ENCODE results near the gene ANXA9. TPM values are rescaled to one million over a fixed set of nuclear protein-coding genes. Genes with fewer than 3 reads are reported as not detected.

ANXA9 gene
- total RNA-seq, 4 donors from 2014 or later = 0.31 TPM; not detected in 3

DNA sequence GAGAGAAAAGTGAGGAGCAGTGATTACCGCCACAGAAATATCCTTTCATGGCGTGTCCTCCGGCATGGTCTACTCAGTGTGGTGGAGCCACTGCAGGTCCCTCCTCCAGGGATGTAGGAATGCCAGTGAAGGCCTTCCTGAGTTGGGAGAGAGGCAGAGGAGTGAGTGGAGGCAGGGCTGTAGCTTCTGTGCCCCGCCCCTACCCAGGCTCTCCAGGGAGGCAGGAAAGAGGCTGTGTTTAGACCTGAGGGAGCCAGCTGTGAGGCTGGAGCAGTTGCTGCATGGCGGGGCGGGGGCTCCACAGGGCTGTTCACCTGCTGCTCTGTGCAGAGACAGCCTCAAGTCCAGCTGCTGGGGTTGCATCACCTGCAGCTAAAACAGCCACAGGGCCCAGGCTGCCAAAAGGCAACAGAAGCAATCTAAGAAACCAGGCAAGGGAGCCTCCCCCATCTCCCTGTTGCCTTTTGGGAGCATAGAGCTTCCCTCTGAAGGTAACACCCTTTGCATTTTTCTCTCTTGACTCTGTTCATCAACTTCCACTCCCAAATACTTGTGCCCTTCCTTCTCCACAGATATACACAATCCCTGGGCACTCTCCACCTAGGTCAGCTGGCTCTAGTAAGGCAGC lies 801 bp upstream of the ANXA9 start:
- no peak for ATAC-seq
- H3K27ac ChIP-seq = no peak overlapping the region
- H3K4me1 ChIP-seq = peaks cover 0 to 50% (median 5%) of the 10 kb centered on the region in 3 donors
- H3K9me3 ChIP-seq = no peaks in the 10 kb centered on the region
- H3K27me3 ChIP-seq = no peaks in the 10 kb centered on the region
- WGBS, 2 donors (ENCODE audit: low coverage in 1 of 2) = 100% methylated on average over 3 of the region's 6 CpGs; no CpG with 5 or more reads in 1 of the 2 donors
- TF ChIP-seq CTCF (IDR thresholded peaks at IDR 0.05) (no peak), POLR2A (IDR thresholded peaks at IDR 0.05) (no peak), POLR2AphosphoS5 (IDR thresholded peaks at IDR 0.05) (no peak), EP300 (IDR thresholded peaks at IDR 0.05) (no peak)
- H3K36me3 ChIP-seq = no peaks in the 10 kb centered on the region
- no peak overlapping the region for H3K4me3 ChIP-seq

GRCh38 chr1:150985179-150985825 lies 3.2 kb downstream of the ANXA9 start:
- Histone ChIP-seq H3K4me1 (peaks cover 0 to 10% (median 0%) of the 10 kb centered on the region in 3 donors), H3K27me3 (no peaks in the 10 kb centered on the region), H3K27ac (no peak overlapping the region), H3K9me3 (no peaks in the 10 kb centered on the region), H3K36me3 (no peaks in the 10 kb centered on the region), H3K4me3 (no peak overlapping the region)
- WGBS, 2 donors (ENCODE audit: low coverage in 1 of 2) = 96 to 100% methylated on average over 1 to 2 of the region's 2 CpGs
- no peak for TF ChIP-seq EP300 (IDR thresholded peaks at IDR 0.05)
- ATAC-seq = no peak

GRCh38 chr1:150987924-150988323 lies 5.8 kb downstream of the ANXA9 start:
- 82 to 84% methylated on average over 3 to 7 of the region's 7 CpGs for WGBS, 2 donors (ENCODE audit: low coverage in 1 of 2)

DNA sequence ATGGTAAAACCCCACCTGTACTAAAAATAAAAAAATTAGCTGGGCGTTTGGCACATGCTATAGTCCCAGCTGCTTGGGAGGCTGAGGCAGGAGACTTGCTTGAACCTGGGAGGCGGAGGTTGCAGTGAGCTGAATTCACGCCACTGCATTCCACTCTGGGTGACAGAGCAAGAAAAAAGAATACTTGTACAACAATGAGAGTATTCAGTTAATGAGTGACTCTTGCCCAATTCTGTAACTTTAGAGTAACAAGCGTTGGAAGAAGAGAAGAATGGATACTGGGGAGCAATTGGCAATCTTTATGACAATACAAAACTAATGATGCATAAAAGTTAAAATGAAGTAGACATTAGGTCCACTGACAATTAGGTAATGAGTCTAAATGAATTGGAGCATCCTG lies 10.5 kb downstream of the ANXA9 start:
- Histone ChIP-seq H3K27me3 (no peaks in the 10 kb centered on the region), H3K4me3 (no peak overlapping the region), H3K9me3 (no peaks in the 10 kb centered on the region), H3K36me3 (peaks cover 0 to 12% of the 10 kb centered on the region in 2 donors), H3K27ac (no peak overlapping the region), H3K4me1 (peaks cover 0 to 17% (median 7%) of the 10 kb centered on the region in 3 donors)
- TF ChIP-seq POLR2A (IDR thresholded peaks at IDR 0.05) (no peak), CTCF (IDR thresholded peaks at IDR 0.05) (no peak), EP300 (IDR thresholded peaks at IDR 0.05) (no peak), POLR2AphosphoS5 (IDR thresholded peaks at IDR 0.05) (no peak)
- ATAC-seq = no peak
- WGBS, 2 donors (ENCODE audit: low coverage in 1 of 2) = 67 to 70% methylated on average over 4 of the region's 4 CpGs

More at GRCh38 chr1:150987924-150988323, 5.8 kb downstream of the ANXA9 start:
- no peak for ATAC-seq
- Histone ChIP-seq H3K9me3 (no peaks in the 10 kb centered on the region), H3K27me3 (no peaks in the 10 kb centered on the region), H3K4me3 (no peak overlapping the region), H3K27ac (no peak overlapping the region), H3K36me3 (no peaks in the 10 kb centered on the region), H3K4me1 (no peaks in the 10 kb centered on the region)
- no peak for TF ChIP-seq CTCF (IDR thresholded peaks at IDR 0.05)
- TF ChIP-seq EP300 (IDR thresholded peaks at IDR 0.05) = no peak
- no peak for TF ChIP-seq POLR2A (IDR thresholded peaks at IDR 0.05)
- TF ChIP-seq POLR2AphosphoS5 (IDR thresholded peaks at IDR 0.05) = no peak

- TF ChIP-seq POLR2A (IDR thresholded peaks at IDR 0.05) (no peak), EP300 (IDR thresholded peaks at IDR 0.05) (no peak), POLR2AphosphoS5 (IDR thresholded peaks at IDR 0.05) (no peak), CTCF (IDR thresholded peaks at IDR 0.05) (no peak)
- ATAC-seq = no peak
- Histone ChIP-seq H3K36me3 (peaks cover 0 to 29% of the 10 kb centered on the region in 2 donors), H3K4me3 (no peak overlapping the region), H3K27me3 (no peaks in the 10 kb centered on the region), H3K27ac (peak overlapping the region in 2 of 4 donors; percentile 63), H3K4me1 (peaks cover 0 to 17% (median 7%) of the 10 kb centered on the region in 3 donors), H3K9me3 (no peaks in the 10 kb centered on the region)
- WGBS, 2 donors (ENCODE audit: low coverage in 1 of 2) = 76 to 86% methylated on average over 3 of the region's 3 CpGs
These were observed 12.2 kb downstream of the ANXA9 start for GRCh38 chr1:150994248-150994647.

Measured in gastroesophageal sphincter (tissue), 4 donors.